Measurements from ENCODE around the gene RPTOR. TPM values are rescaled to one million over a fixed set of nuclear protein-coding genes. Genes with fewer than 3 reads are reported as not detected.
"Not testable (repeated sequence)": the region's sequence is repeated elsewhere in the genome, so short reads cannot be mapped to it uniquely, and the experiment has no call there.

The RPTOR gene
- total RNA-seq, 3 donors from 2014 or later (not counting 1 experiment from before 2014, with no cell fraction given), result 49.2 to 63.6 (median 55.4) TPM

GRCh38 chr17:80814491-80814890 lies 269.9 kb downstream of the RPTOR start:
- peaks cover 5% of the 10 kb centered on the region for H3K36me3 ChIP-seq (ENCODE audit: control insufficient read depth, insufficient read depth, low read length)
- no peak overlapping the region for H3K4me3 ChIP-seq (ENCODE audit: low read length)
- ATAC-seq, result no peak
- DNase-seq, result no peak
- H3K9me3 ChIP-seq (ENCODE audit: control insufficient read depth, insufficient read depth, low read length), result no peaks in the 10 kb centered on the region
- no peak for TF ChIP-seq CTCF (IDR thresholded peaks at IDR 0.05)
- Mint-ChIP-seq H3K4me3 (no peak overlapping the region), H3K36me3 (no peaks in the 10 kb centered on the region), H3K27ac (no peak overlapping the region), H3K27me3 (ENCODE audit: low read depth in 2 of 2) (no peaks in the 10 kb centered on the region), H3K9me3 (no peaks in the 10 kb centered on the region), H3K4me1 (peaks cover 27 to 30% of the 10 kb centered on the region in 2 donors)
- intact Hi-C loops (cut with micrococcal nuclease), result no loop called here
- WGBS (ENCODE audit: insufficient coverage), result 98% methylated on average over 9 of the region's 9 CpGs
- H3K4me1 ChIP-seq (ENCODE audit: control insufficient read depth, insufficient read depth, low read length), result peaks cover 8% of the 10 kb centered on the region
- no peaks in the 10 kb centered on the region for H3K27me3 ChIP-seq (ENCODE audit: control insufficient read depth, insufficient read depth, low read length)
- H3K27ac ChIP-seq (ENCODE audit: low read length), result no peak overlapping the region

GRCh38 chr17:80815151-80815681 lies 270.6 kb downstream of the RPTOR start:
- H3K9me3 Mint-ChIP-seq, result no peaks in the 10 kb centered on the region
- no peak for TF ChIP-seq CTCF (IDR thresholded peaks at IDR 0.05)
- H3K36me3 Mint-ChIP-seq, result no peaks in the 10 kb centered on the region
- no peak overlapping the region for H3K27ac Mint-ChIP-seq
- DNase-seq (no peak), ATAC-seq (peak in 1 of 3 donors; percentile 44)
- H3K27ac ChIP-seq (ENCODE audit: low read length), result no peak overlapping the region
- peaks cover 8% of the 10 kb centered on the region for H3K4me1 ChIP-seq (ENCODE audit: control insufficient read depth, insufficient read depth, low read length)
- H3K4me3 ChIP-seq (ENCODE audit: low read length), result no peak overlapping the region
- intact Hi-C loops (cut with micrococcal nuclease), result no loop called here
- H3K27me3 Mint-ChIP-seq (ENCODE audit: low read depth in 2 of 2), result no peaks in the 10 kb centered on the region
- peaks cover 27 to 30% of the 10 kb centered on the region in 2 donors for H3K4me1 Mint-ChIP-seq
- WGBS (ENCODE audit: insufficient coverage), result 98% methylated on average over 10 of the region's 10 CpGs
- no peaks in the 10 kb centered on the region for H3K27me3 ChIP-seq (ENCODE audit: control insufficient read depth, insufficient read depth, low read length)
- peaks cover 5% of the 10 kb centered on the region for H3K36me3 ChIP-seq (ENCODE audit: control insufficient read depth, insufficient read depth, low read length)
- H3K9me3 ChIP-seq (ENCODE audit: control insufficient read depth, insufficient read depth, low read length), result no peaks in the 10 kb centered on the region
- H3K4me3 Mint-ChIP-seq, result no peak overlapping the region

- ATAC-seq; H3K36me3 Mint-ChIP-seq; H3K4me1 ChIP-seq (ENCODE audit: control insufficient read depth, insufficient read depth, low read length); DNase-seq; H3K27me3 Mint-ChIP-seq (ENCODE audit: low read depth in 2 of 2); H3K27ac Mint-ChIP-seq; H3K36me3 ChIP-seq (ENCODE audit: control insufficient read depth, insufficient read depth, low read length); H3K9me3 ChIP-seq (ENCODE audit: control insufficient read depth, insufficient read depth, low read length); intact Hi-C loops (cut with micrococcal nuclease); H3K4me3 Mint-ChIP-seq; H3K27me3 ChIP-seq (ENCODE audit: control insufficient read depth, insufficient read depth, low read length); H3K4me3 ChIP-seq (ENCODE audit: low read length); H3K27ac ChIP-seq (ENCODE audit: low read length); H3K9me3 Mint-ChIP-seq: not testable (repeated sequence)
- 97% methylated on average over 23 of the region's 23 CpGs for WGBS (ENCODE audit: insufficient coverage)
- H3K4me1 Mint-ChIP-seq, result peaks cover 27 to 30% of the 10 kb centered on the region in 2 donors
Observed at GRCh38 chr17:80815718-80816117, 271.1 kb downstream of the RPTOR start.

- Histone ChIP-seq H3K4me1 (ENCODE audit: control insufficient read depth, insufficient read depth, low read length) (peaks cover 6% of the 10 kb centered on the region), H3K4me3 (ENCODE audit: low read length) (no peak overlapping the region), H3K9me3 (ENCODE audit: control insufficient read depth, insufficient read depth, low read length) (no peaks in the 10 kb centered on the region), H3K36me3 (ENCODE audit: control insufficient read depth, insufficient read depth, low read length) (peaks cover 5% of the 10 kb centered on the region), H3K27ac (ENCODE audit: low read length) (no peak overlapping the region), H3K27me3 (ENCODE audit: control insufficient read depth, insufficient read depth, low read length) (no peaks in the 10 kb centered on the region)
- ATAC-seq, result no peak
- intact Hi-C loops (cut with micrococcal nuclease), result no loop called here
- DNase-seq, result no peak
- Mint-ChIP-seq H3K4me1 (peaks cover 20 to 23% of the 10 kb centered on the region in 2 donors), H3K27me3 (ENCODE audit: low read depth in 2 of 2) (no peaks in the 10 kb centered on the region), H3K27ac (peak overlapping the region in 1 of 2 donors; percentile 65), H3K36me3 (no peaks in the 10 kb centered on the region), H3K4me3 (no peak overlapping the region), H3K9me3 (no peaks in the 10 kb centered on the region)
- 97% methylated on average over 24 of the region's 24 CpGs for WGBS (ENCODE audit: insufficient coverage)
- TF ChIP-seq CTCF (IDR thresholded peaks at IDR 0.05), result no peak
Observed at GRCh38 chr17:80816241-80817103, 271.8 kb downstream of the RPTOR start.
